ENCODE results near the gene NLRP7. TPM values are rescaled to one million over a fixed set of nuclear protein-coding genes. Genes with fewer than 3 reads are reported as not detected.
"Not testable (repeated sequence)": the region's sequence is repeated elsewhere in the genome, so short reads cannot be mapped to it uniquely, and the experiment has no call there.

Gene NLRP7
- polyA plus RNA-seq, 6 donors from 2014 or later = not detected

DNA sequence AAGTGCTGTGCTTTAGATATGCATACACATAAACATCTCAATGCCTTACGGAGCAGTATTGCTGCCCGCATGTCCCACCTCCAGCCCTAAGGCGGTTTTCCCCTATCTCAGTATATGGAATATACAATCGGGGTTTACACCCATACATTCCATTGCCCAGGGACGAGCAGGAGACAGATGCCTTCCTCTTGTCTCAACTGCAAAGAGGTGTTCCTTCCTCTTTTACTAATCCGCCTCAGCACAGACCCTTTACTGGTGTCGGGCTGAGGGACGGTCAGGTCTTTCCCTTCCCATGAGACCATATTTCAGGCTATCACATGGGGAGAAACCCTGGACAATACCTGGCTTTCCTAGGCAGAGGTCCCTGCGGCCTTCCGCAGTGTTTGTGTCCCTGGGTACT is 3.2 kb upstream of the NLRP7 start:
- not testable (repeated sequence) for H3K4me3 Mint-ChIP-seq

GRCh38 chr19:54949412-54949811 is 2.1 kb upstream of the NLRP7 start:
- H3K27ac Mint-ChIP-seq = peak overlapping the region in 1 of 6 donors; percentile 15
- peak overlapping the region in 2 of 8 donors; percentile 20 to 74 for H3K4me3 Mint-ChIP-seq
- H3K36me3 Mint-ChIP-seq = no peaks in the 10 kb centered on the region
- ATAC-seq (ENCODE audit: low read depth in 2 of 2) (peak; percentile 63 to 73), DNase-seq (peak; percentile 18)
- H3K27me3 Mint-ChIP-seq = peaks cover 0 to 13% (median 6%) of the 10 kb centered on the region in 3 donors
- peaks cover 10 to 26% (median 12%) of the 10 kb centered on the region in 3 donors for H3K4me1 Mint-ChIP-seq
- H3K9me3 Mint-ChIP-seq = peaks cover 0 to 2% (median 0%) of the 10 kb centered on the region in 7 donors

More for the DNA sequence above, 3.2 kb upstream of the NLRP7 start:
- Mint-ChIP-seq H3K27ac (peak overlapping the region in 1 of 6 donors; percentile 40), H3K4me1 (peaks cover 10 to 26% (median 12%) of the 10 kb centered on the region in 3 donors), H3K27me3 (peaks cover 0 to 20% (median 6%) of the 10 kb centered on the region in 3 donors)
- not testable (repeated sequence) for H3K9me3 Mint-ChIP-seq; ATAC-seq (ENCODE audit: low read depth in 2 of 2); H3K36me3 Mint-ChIP-seq; DNase-seq

DNA sequence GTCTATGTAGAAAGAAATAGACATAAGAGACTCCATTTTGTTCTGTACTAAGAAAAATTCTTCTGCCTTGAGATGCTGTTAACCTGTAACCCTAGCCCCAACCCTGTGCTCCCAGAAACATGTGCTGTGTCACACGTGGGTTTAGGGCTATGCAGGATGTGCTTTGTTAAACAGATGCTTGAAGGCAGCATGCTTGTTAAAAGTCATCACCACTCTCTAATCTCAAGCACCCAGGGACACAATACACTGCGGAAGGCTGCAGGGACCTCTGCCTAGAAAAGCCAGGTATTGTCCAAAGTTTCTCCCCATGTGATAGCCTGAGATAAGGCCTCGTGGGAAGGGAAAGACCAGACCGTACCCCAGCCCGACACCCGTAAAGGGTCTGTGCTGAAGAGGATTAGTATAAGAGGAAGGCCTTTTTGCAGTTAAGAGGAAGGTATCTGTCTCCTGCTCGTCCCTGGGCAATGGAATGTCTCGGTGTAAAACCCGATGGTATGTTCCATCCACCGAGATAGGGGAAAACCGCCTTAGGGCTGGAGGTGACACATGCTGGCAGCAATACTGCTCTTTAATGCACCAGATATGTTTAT is 3.5 kb downstream of the NLRP7 start:
- peaks cover 12 to 17% (median 13%) of the 10 kb centered on the region in 3 donors for H3K27me3 Mint-ChIP-seq
- not testable (repeated sequence) for H3K4me1 Mint-ChIP-seq; ATAC-seq (ENCODE audit: low read depth in 2 of 2); H3K9me3 Mint-ChIP-seq; H3K4me3 Mint-ChIP-seq; H3K27ac Mint-ChIP-seq; H3K36me3 Mint-ChIP-seq; DNase-seq

- H3K4me3 Mint-ChIP-seq; H3K9me3 Mint-ChIP-seq; DNase-seq; H3K36me3 Mint-ChIP-seq; ATAC-seq (ENCODE audit: low read depth in 2 of 2); H3K27ac Mint-ChIP-seq: not testable (repeated sequence)
- Mint-ChIP-seq H3K4me1 (peaks cover 0 to 14% (median 4%) of the 10 kb centered on the region in 3 donors), H3K27me3 (peaks cover 13 to 17% (median 17%) of the 10 kb centered on the region in 3 donors)
These were observed 7.8 kb downstream of the NLRP7 start for GRCh38 chr19:54939538-54939937.

DNA sequence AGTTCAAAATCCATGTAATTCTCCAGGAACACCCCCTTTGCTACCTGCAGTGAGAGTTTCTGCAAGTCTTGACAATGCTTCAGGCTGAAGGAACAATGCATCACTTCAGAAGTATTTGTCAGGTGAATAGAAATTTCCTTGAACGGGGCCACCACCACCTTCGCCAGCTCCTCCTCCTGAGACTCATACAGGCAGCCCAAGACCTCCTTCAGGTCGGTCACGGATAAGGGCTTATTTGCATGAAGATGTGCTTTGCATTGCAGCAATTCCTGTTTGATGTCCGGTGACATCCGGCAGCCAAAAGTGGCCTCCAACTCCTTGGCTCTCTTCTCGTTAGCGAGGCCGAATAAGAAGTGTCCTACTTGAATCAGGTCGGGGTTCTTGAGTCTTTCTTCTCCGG is 8.4 kb downstream of the NLRP7 start:
- H3K27me3 Mint-ChIP-seq = peaks cover 13 to 21% (median 14%) of the 10 kb centered on the region in 3 donors
- H3K36me3 Mint-ChIP-seq = no peaks in the 10 kb centered on the region
- no peaks in the 10 kb centered on the region for H3K9me3 Mint-ChIP-seq
- no peak overlapping the region for H3K4me3 Mint-ChIP-seq
- ATAC-seq (ENCODE audit: low read depth in 2 of 2) (no peak), DNase-seq (no peak)
- H3K27ac Mint-ChIP-seq = peak overlapping the region in 1 of 6 donors; percentile 54
- H3K4me1 Mint-ChIP-seq = peaks cover 0 to 14% (median 4%) of the 10 kb centered on the region in 3 donors

GRCh38 chr19:54937926-54938325 is 9.4 kb downstream of the NLRP7 start:
- Mint-ChIP-seq H3K27ac (peak overlapping the region in 2 of 6 donors; percentile 36 to 42), H3K27me3 (peaks cover 10 to 21% (median 13%) of the 10 kb centered on the region in 3 donors), H3K4me1 (peaks cover 0 to 14% (median 4%) of the 10 kb centered on the region in 3 donors), H3K36me3 (no peaks in the 10 kb centered on the region), H3K9me3 (no peaks in the 10 kb centered on the region), H3K4me3 (peak overlapping the region in 3 of 8 donors; percentile 4 to 30 (median 16))
- peak; percentile 15 for DNase-seq
- ATAC-seq (ENCODE audit: low read depth in 2 of 2) = peak; percentile 69 to 94

- Mint-ChIP-seq H3K4me1 (no peaks in the 10 kb centered on the region), H3K27me3 (peaks cover 6 to 17% (median 16%) of the 10 kb centered on the region in 3 donors)
These were observed 19.0 kb downstream of the NLRP7 start for GRCh38 chr19:54928299-54928698.

GRCh38 chr19:54923276-54923675 is 24.1 kb downstream of the NLRP7 start:
- Mint-ChIP-seq H3K4me3 (no peak overlapping the region), H3K36me3 (peaks cover 0 to 4% of the 10 kb centered on the region in 2 donors), H3K9me3 (peaks cover 3 to 13% (median 9%) of the 10 kb centered on the region in 7 donors), H3K4me1 (peaks cover 0 to 8% (median 5%) of the 10 kb centered on the region in 3 donors), H3K27ac (no peak overlapping the region), H3K27me3 (peaks cover 10 to 37% (median 20%) of the 10 kb centered on the region in 3 donors)
- no peak for ATAC-seq (ENCODE audit: low read depth in 2 of 2)
- DNase-seq = no peak

More at GRCh38 chr19:54928299-54928698, 19.0 kb downstream of the NLRP7 start:
- H3K4me3 Mint-ChIP-seq = no peak overlapping the region
- peaks cover 0 to 17% of the 10 kb centered on the region in 2 donors for H3K36me3 Mint-ChIP-seq
- DNase-seq = no peak
- H3K9me3 Mint-ChIP-seq = peaks cover 9 to 28% (median 18%) of the 10 kb centered on the region in 7 donors
- no peak overlapping the region for H3K27ac Mint-ChIP-seq
- no peak for ATAC-seq (ENCODE audit: low read depth in 2 of 2)

- Mint-ChIP-seq H3K27ac (no peak overlapping the region), H3K27me3 (peaks cover 13 to 49% (median 29%) of the 10 kb centered on the region in 3 donors), H3K4me1 (peaks cover 6 to 11% (median 8%) of the 10 kb centered on the region in 3 donors), H3K4me3 (peak overlapping the region in 1 of 8 donors; percentile 33), H3K9me3 (peaks cover 0 to 3% (median 2%) of the 10 kb centered on the region in 7 donors), H3K36me3 (no peaks in the 10 kb centered on the region)
- ATAC-seq (ENCODE audit: low read depth in 2 of 2) (no peak), DNase-seq (no peak)
These were observed 26.2 kb downstream of the NLRP7 start for GRCh38 chr19:54921082-54921481.

DNA sequence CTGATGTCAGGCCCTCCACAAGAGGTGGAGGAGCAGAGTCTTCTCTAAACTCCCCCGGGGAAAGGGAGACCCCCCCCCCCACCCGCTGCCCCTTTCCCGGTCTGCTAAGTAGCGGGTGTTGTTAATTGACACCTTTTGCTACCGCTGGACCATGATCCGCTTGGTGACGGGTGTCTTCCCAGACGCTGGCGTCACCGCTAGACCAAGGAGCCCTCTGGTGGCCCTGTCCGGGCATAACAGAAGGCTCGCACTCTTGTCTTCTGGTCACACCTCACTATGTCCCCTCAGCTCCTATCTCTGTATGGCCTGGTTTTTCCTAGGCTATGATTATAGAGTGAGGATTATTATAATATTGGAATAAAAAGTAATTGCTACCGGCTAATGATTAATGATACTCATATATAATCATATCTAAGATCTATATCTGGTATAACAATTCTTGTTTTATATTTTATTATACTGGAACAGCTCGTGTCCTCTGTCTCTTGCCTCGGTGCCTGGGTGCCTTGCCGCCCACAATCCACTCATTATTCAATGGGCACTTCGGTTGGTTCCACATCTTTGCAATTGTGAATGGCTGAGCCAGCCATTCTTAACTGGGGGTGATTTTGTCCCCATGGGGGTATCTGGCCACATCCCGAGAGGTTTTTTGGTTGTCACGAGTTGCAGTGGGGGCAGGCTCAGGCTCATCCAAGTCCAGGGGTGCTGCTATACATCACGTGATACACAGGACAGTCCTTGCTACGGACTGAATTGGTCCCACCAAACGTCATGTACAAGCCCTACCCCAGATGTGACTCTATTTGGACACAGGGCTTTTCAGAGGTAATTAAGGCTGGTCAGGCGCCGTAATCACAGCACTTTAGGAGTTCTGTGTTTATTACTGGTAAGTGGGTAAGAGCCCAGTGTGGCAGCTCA is 27.4 kb downstream of the NLRP7 start:
- not testable (repeated sequence) for H3K4me3 Mint-ChIP-seq; H3K27ac Mint-ChIP-seq; DNase-seq; H3K36me3 Mint-ChIP-seq; ATAC-seq (ENCODE audit: low read depth in 2 of 2); H3K9me3 Mint-ChIP-seq
- Mint-ChIP-seq H3K27me3 (peaks cover 17 to 51% (median 38%) of the 10 kb centered on the region in 3 donors), H3K4me1 (peaks cover 6 to 11% (median 8%) of the 10 kb centered on the region in 3 donors)

- H3K27me3 Mint-ChIP-seq = peaks cover 17 to 51% (median 43%) of the 10 kb centered on the region in 3 donors
- H3K4me3 Mint-ChIP-seq = no peak overlapping the region
- H3K4me1 Mint-ChIP-seq = peaks cover 6 to 11% (median 8%) of the 10 kb centered on the region in 3 donors
- DNase-seq (no peak), ATAC-seq (ENCODE audit: low read depth in 2 of 2) (no peak)
- no peak overlapping the region for H3K27ac Mint-ChIP-seq
- peaks cover 0 to 3% (median 0%) of the 10 kb centered on the region in 7 donors for H3K9me3 Mint-ChIP-seq
- no peaks in the 10 kb centered on the region for H3K36me3 Mint-ChIP-seq
These were observed 28.8 kb downstream of the NLRP7 start for GRCh38 chr19:54918499-54918898.

DNA sequence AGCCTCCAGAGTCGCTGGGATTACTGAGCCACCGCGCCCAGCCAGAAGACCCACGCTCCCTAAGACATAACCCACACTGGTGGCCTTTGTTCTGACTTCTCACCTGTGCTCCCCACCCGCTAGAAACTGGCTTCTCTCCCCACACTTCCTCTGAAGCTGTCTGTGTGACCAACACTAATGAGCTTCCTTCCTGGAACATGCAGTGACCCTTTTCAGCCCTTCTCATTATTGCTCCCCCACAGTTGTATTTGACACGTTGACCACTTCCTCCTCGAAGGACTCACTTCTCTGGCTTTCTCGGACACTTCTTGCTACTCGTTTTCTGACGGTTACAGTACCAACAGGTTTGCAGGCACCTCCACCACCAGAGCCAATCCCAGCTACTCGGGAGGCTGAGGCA is 30.5 kb downstream of the NLRP7 start:
- Mint-ChIP-seq H3K36me3 (no peaks in the 10 kb centered on the region), H3K4me1 (peaks cover 6 to 10% (median 7%) of the 10 kb centered on the region in 3 donors), H3K9me3 (peaks cover 0 to 3% (median 0%) of the 10 kb centered on the region in 7 donors), H3K4me3 (no peak overlapping the region), H3K27me3 (peaks cover 13 to 50% (median 34%) of the 10 kb centered on the region in 3 donors), H3K27ac (no peak overlapping the region)
- ATAC-seq (ENCODE audit: low read depth in 2 of 2) = no peak
- DNase-seq = no peak

DNA sequence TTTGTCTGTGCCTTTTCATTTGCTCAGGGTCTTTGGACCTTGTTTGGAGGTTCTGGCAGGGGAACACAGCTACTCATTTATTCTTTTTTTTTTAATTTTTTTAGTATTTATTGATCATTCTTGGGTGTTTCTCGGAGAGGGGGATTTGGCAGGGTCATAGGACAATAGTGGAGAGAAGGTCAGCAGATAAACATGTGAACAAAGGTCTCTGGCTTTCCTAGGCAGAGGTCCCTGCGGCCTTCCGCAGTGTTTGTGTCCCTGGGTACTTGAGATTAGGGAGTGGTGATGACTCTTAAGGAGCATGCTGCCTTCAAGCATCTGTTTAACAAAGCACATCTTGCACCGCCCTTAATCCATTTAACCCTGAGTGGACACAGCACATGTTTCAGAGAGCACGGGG is 39.4 kb downstream of the NLRP7 start:
- not testable (repeated sequence) for H3K27ac Mint-ChIP-seq; DNase-seq; H3K4me3 Mint-ChIP-seq; H3K9me3 Mint-ChIP-seq; H3K4me1 Mint-ChIP-seq; H3K36me3 Mint-ChIP-seq; ATAC-seq (ENCODE audit: low read depth in 2 of 2)
- peaks cover 19 to 26% (median 22%) of the 10 kb centered on the region in 3 donors for H3K27me3 Mint-ChIP-seq

All from naive B cell (primary cell).